Inflammatory macrophage (primary cell): ENCODE data around the gene SPATA1.
A peak's percentile ranks its signal among the peaks of the same experiment; 100 is the strongest.
"Not testable (repeated sequence)": the region's sequence is repeated elsewhere in the genome, so short reads cannot be mapped to it uniquely, and the experiment has no call there.

Experiments
- DNase-seq, 2 donors: peaks; one replicate each; pipeline ENCODE4 v3.0.0-alpha.2; 2020 to 2022

The SPATA1 gene

DNA sequence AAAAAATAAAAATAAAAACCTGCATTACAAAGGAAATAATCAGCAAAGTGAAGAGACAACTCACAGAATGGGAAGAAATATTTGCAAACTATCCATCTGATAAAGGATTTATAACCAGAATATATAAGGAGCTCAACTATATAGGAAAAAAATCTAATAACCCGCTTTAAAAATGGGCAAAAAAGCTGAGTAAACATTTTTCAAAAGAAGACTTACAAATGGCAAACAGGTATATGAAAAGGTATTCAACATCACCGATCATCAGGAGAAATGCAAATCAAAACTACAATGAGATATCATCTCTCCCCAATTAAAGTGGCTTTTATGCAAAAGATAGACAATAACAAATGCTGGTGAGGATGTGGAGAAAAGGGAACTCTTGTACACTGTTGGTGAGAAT is 4.0 kb downstream of the SPATA1 start:
- no peak for DNase-seq

DNA sequence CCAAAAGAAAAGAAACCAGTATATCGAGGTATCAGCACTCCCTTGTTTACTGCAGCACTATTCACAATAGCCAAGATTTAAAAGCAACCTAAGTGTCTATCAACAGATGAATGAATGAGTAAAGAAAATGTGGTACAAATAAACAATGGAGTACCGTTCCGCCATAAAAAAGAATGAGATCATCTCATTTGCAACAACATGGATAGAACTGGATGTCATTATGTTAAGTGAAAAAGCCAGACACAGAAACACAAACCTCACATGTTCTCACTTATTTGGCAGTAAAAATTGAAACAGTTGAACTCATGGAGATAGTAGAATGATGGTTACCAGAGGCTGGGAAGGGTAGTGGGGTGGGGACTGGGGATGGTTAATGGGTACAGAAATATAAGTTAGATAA is 4.5 kb downstream of the SPATA1 start:
- no peak for DNase-seq

DNA sequence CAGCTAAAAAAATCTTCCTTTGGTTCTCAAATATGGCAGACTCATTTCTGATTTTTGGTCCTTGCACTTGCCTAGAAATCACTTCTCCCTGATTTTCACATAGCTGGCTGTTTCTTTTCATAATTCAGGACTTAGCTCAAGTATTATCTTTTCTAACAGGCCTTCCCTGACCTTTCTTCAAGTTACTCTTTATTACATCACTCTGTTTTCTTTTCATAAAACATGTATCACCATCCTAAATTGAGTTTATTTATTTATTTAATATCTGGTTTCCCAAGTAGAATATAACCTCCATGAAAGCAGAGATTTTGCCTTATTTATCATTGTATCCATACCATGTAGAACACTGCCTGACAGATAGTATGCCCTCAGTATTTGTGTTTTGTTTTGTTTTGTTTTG is 18.4 kb downstream of the SPATA1 start:
- DNase-seq: no peak

DNA sequence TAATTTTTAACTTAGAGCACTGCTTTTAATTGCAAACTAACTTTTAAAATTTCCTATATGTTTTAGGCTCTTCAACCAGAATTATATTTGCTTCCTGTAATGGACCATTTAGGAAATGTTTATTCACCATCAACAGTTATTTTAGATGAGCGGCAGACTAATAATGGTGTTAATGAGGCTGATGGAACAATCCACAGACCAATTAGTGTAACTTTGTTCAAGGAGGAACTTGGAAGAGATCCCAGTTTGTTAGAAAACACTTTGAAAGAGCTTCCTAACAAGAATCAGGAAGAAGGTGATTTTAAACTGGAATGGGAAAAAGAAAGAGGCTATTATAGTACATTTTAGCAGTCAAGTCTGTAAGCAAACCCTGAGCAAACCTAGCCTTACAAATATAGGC is 19.6 kb downstream of the SPATA1 start:
- DNase-seq: no peak

DNA sequence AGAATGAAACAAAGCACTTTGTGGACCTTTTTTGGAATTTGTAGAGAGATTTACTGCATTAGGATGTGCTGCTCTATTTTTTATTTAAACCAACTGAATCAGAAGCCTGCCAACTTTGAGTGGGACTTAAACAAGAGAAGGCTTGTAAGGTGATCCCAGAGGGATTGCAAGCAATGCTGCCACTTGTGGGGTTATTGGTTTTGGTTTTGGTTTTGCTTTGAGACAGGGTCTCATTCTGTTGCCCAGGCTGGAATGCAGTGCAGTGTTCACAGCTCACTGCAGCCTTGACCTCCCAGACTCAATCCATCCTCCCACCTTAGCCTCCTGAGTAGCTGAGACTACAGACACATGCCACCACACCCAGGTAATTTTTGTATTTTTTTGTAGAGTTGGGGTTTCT is 32.4 kb downstream of the SPATA1 start:
- DNase-seq: no peak

DNA sequence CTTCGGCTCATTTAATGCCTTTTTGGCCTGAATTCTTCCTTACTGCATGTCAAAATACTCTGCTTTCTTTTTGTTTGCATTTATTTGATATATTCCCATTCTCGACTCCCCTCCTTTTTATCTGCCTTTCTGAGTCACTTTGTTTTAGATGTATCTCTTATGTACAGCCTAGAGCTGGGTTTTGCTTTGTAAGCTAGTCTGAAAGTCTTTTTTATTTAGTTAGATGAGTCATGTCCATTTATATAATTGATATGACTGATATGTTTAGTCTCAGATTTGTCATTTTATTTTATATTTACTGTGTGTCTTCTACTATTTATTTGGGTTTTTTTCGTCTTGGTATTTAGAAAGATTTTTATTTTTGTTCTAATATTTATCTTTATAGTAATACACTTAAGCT is 33.8 kb downstream of the SPATA1 start:
- no peak for DNase-seq

DNA sequence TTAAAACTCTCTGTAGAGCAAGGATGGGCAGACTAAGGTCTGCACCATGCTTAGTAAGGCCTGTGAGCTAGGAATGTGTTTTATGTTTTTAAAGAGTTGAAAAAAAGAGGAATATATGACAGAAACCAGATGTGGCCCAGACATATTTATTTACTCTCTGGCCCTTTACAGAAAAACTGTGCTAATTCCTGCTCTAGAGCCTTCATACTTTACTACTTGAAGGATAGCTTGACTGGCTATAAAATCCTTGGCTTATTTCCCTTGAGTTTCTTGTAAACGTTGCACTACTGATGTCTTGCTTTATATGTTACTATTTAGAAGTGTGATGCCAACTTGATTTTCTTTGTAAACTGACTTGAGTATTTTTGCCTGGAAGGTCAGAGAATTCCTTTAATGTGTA is 34.6 kb downstream of the SPATA1 start:
- no peak for DNase-seq

DNA sequence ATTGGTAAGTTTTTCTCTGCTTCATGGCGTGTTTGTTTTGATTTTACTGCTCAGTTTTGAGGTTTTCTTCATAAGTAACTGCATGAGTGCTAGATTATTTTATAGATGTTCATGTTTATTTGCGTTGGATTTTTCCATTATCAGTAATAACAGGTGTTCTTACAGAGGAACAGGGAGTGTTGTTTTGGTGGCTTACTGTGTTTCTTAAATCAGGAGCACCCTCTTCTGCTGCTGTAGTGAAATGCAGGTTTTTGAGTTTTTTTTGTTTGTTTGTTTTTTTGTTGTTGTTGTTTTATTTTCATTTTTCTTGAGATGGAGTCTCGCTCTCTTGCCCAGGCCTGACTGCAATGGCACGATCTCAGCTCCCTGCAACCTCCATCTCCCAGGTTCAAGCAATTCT is 35.5 kb downstream of the SPATA1 start:
- no peak for DNase-seq

DNA sequence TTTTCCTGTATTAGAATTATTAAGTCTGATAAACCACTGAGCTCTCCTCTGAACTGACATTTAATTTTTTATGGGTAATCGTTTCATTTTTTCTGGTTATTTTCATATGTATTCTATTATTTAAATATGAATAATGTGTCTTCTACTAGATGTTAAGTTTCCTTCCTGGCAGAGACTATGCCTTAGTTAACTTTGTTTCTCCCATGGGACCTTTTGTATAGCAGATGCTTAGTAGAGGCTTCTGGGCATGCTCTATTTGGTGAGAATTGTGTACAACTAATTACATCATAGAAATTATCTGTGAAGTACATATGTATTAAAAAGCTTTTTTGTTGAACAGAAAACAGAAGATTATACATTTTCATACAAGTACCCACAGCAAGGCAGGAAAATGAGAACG is 44.6 kb downstream of the SPATA1 start:
- no peak for DNase-seq

DNA sequence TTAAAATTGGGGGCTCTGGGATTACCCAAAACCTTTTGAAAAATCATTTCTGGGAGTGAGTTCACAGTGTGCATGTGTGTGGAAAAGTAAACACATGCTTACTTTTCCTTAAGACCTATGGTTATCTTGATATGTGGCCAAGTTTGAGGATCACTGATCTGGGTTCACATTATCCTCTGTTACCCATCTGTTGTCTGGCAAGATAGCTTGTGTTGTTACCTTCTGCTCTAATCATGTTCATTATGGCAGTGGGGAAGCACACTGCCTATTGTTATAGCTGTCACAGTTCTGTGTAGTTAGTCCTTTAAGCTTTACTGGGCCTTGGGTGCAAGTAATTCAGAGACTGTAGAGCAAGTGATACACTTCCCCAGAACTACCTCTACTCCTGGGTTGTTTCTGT is 63.0 kb downstream of the SPATA1 start:
- DNase-seq: no peak

DNA sequence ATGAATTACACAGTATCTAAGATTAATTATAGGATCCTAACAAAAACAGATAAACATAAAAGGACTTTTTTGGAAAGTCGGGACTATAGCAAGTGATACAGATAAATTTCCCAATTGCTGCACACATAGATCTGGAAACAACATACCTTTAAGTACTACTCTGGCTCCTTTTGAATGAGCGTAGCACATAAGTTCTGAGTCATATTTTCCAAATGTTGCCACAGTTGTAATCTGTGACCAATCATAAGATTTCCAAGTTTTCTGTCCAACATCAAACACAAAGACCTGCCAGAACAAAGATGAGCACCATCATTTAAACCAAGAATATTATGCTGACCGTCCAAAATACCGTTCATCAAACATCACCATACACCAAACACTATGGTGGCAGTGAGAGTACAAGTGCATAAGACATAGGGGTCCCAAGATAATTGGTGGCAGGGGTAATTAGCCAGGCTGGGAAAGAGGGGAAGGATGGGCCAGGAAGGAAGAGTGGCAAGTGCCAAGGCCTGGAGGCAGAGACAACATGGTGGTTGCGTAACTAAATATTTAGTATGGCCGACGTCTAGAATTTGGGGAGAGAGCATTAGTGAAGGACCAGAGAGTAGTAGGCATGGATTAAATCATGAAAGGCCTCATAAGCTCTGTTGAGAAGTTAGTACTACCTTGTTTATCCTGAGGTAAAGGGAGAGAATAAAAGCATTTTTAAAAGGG is 64.4 kb downstream of the SPATA1 start:
- DNase-seq: no peak

DNA sequence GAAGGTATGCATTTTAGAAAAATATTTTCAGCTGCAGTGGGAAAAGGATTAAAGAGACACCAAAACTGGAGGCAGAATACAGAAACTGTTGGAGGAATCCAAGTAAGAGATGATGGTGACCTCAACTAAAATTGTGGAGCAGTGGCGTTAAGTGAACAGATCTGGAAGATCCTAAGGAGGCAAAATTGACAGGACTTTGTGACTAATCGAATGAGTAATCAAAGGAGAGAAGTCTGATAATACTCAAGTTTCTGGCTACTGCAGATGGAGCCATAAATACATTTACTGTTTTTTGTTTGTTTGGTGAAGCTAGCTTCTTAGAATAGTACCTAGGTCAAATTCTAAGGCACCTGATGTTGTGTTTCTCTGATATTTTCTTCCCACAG is 65.0 kb downstream of the SPATA1 start:
- no peak for DNase-seq

DNA sequence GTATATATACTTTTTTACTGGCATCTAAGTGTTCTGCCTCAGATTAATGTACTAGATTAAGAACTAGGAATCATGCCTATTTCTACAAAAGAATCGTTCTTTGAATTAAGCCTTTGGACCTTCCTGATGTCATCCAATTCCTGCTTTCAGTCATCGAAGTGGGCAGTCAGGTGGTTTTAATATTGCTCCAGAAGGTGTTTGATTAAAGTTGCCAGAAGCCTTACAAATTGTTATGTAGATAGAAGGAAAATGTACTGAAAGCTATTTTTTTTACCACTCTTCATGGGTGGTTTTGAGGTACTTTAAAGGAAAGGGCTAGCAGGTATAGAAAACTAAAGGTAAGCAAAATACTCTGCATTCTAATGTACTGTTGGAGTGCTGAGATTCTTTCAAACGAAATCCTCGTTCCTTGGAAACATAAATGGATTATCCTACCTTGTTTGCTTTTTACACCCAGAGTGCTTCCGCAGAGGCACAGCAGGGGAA is 67.3 kb downstream of the SPATA1 start:
- DNase-seq: peak in 1 of 2 donors; percentile 34

DNA sequence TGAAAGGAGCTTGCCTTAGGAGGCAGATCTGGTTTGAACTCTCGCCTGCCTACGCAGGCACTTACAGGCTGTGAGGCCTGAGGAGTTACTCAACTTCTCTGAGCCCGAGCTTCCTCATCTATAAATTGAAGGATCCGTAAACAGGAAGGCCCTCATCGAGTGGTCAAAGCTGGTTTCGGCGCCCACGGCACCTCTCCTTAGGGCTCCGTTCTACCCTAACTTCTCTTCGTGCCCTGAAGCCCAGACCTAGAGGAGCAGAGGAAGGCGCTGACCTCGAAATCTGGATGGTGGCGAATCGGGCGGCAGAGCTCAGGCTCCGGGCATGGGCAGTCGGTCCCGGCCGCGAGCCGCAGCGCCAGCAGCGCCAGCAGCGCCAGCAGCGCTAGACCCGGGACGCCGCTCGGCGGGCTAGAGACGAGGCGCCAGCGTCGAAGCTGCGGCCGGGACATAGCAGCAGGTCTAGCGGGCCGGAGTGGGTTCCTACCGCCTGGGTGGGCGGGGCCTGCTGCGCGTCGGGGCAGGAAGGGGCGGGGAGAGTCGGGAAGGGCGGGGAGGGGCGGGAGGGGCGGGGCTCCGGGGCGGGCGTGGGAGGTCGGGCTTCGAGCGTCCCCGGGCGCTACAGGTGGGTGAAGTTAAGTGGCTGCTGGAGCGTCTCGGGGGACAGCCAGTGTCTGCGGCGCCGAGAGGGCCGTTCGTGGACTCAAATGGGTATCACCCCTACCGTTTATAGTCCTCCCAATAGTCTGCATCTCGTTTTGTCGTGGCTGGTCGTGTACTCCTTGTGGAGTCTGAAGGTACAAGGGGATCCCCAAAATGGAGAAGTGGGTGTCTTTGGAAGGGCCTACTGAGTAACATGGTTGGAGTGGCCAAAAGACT is 68.0 kb downstream of the SPATA1 start, which contains the start of gene CTBS:
Gene CTBS (minus strand): TSS at position 474 of the 876 bp plus-strand sequence. CDS start 25 bp downstream, at position 449.
- DNase-seq: peak; percentile 97 to 98

DNA sequence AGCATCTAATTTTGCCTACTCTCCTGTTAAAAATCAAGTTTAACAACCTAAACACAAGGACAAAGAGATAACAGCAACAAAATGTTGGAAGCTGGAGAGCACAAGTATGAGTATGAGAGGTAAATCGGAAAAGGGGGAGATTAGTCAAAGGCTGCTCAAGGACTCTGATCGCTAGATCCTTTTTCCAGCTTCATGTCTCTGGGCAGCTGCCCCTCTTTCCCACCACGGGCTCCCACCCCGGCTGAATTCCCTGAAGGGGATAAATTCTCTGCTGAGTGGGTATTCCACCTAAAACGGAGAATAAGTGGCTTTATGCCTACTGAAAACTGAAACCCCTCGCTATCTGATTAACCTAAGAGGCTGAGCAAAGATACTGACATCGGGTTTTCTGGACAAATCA is 68.8 kb downstream of the SPATA1 start:
- no peak for DNase-seq

DNA sequence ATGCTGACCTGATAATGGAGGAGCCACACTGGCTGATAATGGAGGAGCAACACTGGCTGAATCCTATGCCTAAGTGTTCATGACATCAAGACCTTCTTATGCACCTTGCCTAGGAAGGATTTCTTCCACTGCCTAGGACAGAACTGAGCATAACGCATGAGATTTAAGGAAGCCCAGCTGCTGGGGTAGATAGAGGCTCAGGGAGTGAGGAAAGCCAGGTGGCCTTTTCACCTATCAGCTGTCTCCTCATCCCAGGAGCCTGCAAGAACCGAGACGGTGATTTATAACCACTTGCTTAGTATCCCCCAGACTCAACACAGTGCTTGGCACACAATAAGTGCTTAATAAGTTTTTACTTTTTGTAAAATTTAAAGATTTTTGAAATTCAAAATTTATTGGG is 75.5 kb downstream of the SPATA1 start:
- DNase-seq: no peak

DNA sequence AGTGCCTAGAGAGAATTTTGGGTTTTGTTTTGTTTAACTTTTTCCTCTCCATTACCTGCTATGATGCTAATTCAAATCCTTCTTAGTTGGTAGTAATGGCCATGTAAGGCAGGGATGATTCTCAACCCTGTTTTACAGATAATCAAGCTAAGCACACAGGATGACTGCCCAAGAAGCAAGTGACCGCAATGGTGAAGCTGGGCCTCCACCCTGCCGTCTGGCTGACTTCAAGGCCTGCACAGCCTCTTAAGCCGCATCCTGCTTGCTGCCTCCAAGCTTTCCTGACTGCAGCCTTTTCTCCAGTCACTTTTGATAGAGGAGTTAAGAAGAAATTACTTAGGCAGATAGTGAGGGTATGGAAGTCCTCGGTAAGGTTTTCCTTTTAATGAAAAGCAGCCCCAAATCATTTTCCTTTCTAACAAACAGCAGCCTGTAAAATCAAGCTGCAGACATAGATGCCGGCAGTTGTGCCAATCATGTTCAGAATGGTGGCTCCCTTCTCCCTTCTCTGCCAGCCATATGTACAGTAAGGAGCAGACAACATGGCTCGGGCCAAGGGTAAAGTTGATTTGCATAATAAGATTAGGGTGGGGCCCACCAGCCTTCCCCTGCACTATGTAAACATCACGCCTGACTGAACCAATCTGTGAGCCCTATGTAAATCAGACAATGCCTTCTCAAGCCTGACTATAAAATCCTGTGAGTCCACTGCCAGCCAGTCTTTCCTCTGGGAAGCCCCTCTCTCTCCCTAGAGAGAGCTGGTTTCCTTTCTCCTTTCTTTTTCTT is 76.8 kb downstream of the SPATA1 start:
- no peak for DNase-seq

DNA sequence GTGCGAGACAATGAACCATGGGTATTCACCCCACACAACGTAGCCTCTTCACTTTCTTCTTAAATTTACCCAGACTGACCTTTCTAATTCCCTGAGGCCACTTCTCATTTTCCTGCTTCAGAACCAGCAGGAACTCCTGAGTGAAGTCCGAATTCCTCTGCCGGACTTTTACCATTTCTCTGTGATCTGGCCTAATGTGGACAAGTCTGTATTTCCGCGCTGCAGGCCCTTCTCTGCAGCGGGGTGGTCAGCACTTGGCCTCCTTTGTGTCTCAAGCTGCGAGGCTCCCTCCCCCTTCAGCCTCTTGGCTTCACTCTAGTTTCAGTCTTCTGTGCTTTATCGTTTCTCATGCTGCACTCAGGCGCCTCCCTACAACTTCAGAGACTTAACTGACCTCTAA is 77.5 kb downstream of the SPATA1 start:
- DNase-seq: no peak

DNA sequence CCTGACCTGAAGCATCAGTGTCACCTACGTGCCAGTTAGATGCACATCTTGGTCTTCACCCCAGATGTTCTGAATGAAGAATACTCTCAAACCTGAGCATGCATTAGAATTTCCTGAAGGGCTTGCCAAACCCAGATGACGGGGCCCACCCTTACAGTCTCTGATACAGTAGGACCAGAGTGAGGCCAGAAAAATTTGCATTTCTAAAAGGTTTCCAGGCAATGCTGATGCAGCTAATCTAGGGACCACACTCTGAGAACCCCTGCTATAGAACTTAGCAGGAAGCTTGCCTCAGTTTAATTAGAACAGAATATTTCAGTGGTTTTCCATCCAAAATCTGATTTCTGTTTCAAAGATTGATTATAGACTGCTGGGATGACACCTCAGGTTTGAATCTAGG is 77.9 kb downstream of the SPATA1 start:
- DNase-seq: no peak

DNA sequence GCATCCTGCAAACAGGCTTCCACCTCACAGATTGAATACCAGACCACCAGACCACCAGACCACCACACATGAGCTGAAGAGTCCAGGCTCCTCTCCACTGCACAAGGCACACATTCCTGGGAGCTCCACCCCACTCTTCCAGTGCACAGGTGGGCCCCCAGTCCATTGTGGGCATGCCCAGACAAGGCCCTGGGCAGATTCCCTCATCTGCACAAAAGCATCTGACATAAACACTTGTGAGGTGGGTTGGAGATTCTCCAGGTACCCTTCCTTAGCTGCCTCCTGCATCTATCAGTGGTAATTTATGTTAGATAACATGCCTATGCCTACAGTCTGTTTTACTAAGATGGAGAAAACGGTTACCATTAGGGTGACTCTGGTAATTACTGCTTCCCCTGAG is 79.6 kb downstream of the SPATA1 start:
- DNase-seq: no peak

DNA sequence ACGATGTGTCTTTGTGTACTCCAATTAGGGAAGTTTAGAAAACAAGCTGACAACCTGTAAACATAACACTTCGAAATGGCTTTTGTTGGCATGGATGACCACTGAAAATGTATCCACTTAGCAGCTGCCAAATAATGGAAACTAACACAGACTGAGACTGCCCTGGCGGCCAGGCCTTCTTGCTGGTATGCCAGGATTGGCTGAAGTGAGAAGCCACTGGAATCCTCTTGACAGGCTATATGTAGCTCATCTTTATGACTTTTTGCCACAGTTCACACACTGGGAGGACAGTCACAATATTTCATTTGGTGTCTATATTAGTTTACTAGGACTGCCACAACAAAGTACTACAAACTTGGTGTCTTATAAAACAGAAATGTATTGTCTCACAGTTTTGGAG is 80.9 kb downstream of the SPATA1 start:
- no peak for DNase-seq

DNA sequence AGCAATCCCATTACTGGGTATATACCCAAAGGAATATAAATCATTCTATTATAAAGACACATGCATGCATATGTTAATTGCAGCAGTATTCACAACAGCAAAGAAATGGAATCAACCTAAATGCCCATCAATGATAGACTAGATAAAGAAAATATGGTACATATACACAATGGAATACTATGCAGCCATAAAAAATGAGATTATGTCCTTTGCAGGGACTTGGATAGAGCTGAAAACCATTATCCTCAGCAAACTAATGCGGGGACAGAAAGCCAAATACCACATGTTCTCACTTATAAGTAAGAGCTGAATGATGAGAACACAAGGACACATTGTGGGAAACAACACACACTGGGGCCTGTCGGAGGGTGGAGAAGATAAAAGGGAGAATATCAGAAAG is 88.8 kb downstream of the SPATA1 start:
- DNase-seq: not testable (repeated sequence)

DNA sequence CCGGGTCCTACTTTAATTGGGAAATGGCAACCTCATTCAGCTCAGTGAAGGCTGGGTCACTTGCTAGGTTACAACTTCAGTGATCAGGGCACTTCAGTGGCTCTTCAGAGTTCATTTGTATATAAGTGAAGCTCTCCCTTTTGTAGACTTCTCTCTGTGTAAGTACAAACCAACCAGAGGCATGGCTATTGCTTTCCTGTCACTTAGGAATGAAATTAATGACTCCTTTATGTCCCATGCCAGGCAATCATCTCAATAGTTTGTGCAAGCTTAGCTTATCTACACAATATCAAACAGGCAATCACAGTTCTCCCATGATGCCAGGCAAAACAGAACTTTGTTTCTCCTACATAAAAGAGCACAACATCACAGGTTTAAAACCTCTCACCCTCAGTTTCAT is 90.8 kb downstream of the SPATA1 start:
- no peak for DNase-seq
